Stimulated activated CD8-positive, alpha-beta memory T cell treated with anti-CD3 and anti-CD28 coated beads, Interleukin-4, amount 100 ng/mL, for 24 hours (primary cell): ENCODE results near the gene ZNHIT3.
"Not testable (repeated sequence)": the region's sequence is repeated elsewhere in the genome, so short reads cannot be mapped to it uniquely, and the experiment has no call there.

Experiments used
- DNase-seq: peaks from one replicate; pipeline ENCODE4 v3.0.0-alpha.2; 2020; ENCODE audit warnings: low read depth

Gene ZNHIT3

GRCh38 chr17:36486204-36487194 is at the start of gene ZNHIT3:
Gene ZNHIT3 (plus strand): TSS chr17:36486681. CDS start chr17:36486700, 19 bp downstream.
- peak; percentile 83 for DNase-seq

- not testable (repeated sequence) for DNase-seq
These were observed 44.7 kb upstream of the ZNHIT3 start for GRCh38 chr17:36441792-36442191.

GRCh38 chr17:36443777-36444176 is 42.7 kb upstream of the ZNHIT3 start:
- DNase-seq = no peak

GRCh38 chr17:36449997-36450396 is 36.5 kb upstream of the ZNHIT3 start:
- DNase-seq = not testable (repeated sequence)

GRCh38 chr17:36452888-36453287 is 33.6 kb upstream of the ZNHIT3 start:
- not testable (repeated sequence) for DNase-seq

- DNase-seq = not testable (repeated sequence)
These were observed 28.8 kb upstream of the ZNHIT3 start for GRCh38 chr17:36457701-36458100.

- DNase-seq = no peak
These were observed 27.4 kb upstream of the ZNHIT3 start for GRCh38 chr17:36459045-36459444.

- no peak for DNase-seq
These were observed 26.9 kb upstream of the ZNHIT3 start for GRCh38 chr17:36459601-36460000.

- DNase-seq = no peak
These were observed 26.1 kb upstream of the ZNHIT3 start for GRCh38 chr17:36460265-36460937.

GRCh38 chr17:36461330-36462110 is 25.0 kb upstream of the ZNHIT3 start:
- DNase-seq = no peak

GRCh38 chr17:36463916-36464764 is 22.3 kb upstream of the ZNHIT3 start:
- DNase-seq = peak; percentile 39

GRCh38 chr17:36464765-36465088 is 21.8 kb upstream of the ZNHIT3 start:
- DNase-seq = no peak

GRCh38 chr17:36468903-36469635 is 17.4 kb upstream of the ZNHIT3 start:
- no peak for DNase-seq

GRCh38 chr17:36469733-36470132 is 16.7 kb upstream of the ZNHIT3 start:
- no peak for DNase-seq

GRCh38 chr17:36470499-36470898 is 16.0 kb upstream of the ZNHIT3 start:
- DNase-seq = no peak

- no peak for DNase-seq
These were observed 11.9 kb upstream of the ZNHIT3 start for GRCh38 chr17:36474571-36474970.

- no peak for DNase-seq
These were observed 11.0 kb upstream of the ZNHIT3 start for GRCh38 chr17:36475346-36475970.

GRCh38 chr17:36481829-36482228 is 4.7 kb upstream of the ZNHIT3 start:
- no peak for DNase-seq

GRCh38 chr17:36482611-36483504 is 3.6 kb upstream of the ZNHIT3 start:
- peak; percentile 78 for DNase-seq
